ENCODE results near the gene VSTM4.

The VSTM4 gene

DNA sequence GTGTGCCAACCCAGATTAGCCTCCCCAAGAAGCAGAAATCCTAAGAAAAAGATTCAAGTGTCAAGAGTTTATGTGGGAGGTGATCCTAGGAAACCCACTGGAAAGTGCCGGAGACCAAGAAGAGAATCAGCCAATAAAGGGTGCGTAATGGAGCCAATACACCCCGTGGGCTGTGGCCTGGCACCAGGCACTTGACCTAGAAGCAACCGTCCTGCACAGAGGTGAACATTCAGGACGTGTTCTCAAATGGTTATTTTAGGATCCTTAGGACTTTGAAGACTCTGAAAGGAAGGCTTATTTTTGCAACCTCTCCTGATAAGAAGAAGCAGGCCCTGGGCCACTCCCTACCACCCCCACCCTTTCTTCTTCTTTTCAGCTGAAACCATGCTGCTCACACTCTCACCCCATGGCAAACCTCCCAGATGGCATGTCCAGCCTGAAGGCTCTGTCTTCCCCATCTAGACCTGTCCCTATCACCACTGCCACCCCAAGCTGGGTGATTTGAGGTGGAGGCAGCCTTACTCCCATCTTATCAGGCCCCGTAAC, 46.6 kb downstream of the VSTM4 start:
- no peak for ATAC-seq (ENCODE audit: low read depth)
- Histone ChIP-seq H3K27me3 (ENCODE audit: insufficient read depth, poor library complexity, severe bottlenecking) (no peaks in the 10 kb centered on the region), H3K4me1 (ENCODE audit: insufficient read depth, poor library complexity, severe bottlenecking) (no peaks in the 10 kb centered on the region), H3K27ac (ENCODE audit: poor library complexity, severe bottlenecking) (no peak overlapping the region), H3K4me3 (ENCODE audit: severe bottlenecking) (no peak overlapping the region), H3K36me3 (ENCODE audit: low read depth) (no peaks in the 10 kb centered on the region), H3K9me3 (ENCODE audit: severe bottlenecking) (no peaks in the 10 kb centered on the region)
- DNase-seq (ENCODE audit: low spot score) = no peak
- TF ChIP-seq, protein P1, sequence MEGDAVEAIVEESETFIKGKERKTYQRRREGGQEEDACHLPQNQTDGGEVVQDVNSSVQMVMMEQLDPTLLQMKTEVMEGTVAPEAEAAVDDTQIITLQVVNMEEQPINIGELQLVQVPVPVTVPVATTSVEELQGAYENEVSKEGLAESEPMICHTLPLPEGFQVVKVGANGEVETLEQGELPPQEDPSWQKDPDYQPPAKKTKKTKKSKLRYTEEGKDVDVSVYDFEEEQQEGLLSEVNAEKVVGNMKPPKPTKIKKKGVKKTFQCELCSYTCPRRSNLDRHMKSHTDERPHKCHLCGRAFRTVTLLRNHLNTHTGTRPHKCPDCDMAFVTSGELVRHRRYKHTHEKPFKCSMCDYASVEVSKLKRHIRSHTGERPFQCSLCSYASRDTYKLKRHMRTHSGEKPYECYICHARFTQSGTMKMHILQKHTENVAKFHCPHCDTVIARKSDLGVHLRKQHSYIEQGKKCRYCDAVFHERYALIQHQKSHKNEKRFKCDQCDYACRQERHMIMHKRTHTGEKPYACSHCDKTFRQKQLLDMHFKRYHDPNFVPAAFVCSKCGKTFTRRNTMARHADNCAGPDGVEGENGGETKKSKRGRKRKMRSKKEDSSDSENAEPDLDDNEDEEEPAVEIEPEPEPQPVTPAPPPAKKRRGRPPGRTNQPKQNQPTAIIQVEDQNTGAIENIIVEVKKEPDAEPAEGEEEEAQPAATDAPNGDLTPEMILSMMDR (IDR thresholded peaks at IDR 0.05; ENCODE audit: poor library complexity, severe bottlenecking) = no peak

DNA sequence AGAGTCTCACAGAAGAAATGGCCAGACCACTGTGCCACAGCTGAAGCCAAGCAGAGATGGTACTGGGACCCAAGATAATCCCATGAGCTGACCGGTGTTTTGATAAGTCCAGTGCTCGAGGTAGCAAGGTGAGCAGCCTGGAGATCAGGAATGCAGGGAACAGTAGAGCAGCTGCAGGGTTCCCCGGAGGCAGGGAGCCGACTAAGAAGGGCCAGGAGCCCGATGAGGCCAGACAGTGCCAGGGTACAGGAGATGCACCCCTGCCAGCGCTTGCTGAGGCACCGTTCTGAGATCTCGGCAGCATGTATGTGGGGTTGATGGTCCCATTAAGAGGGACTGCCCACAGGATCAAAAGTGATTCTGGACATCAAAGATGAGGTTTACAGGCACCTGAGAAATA, 47.1 kb downstream of the VSTM4 start:
- DNase-seq (ENCODE audit: low spot score) (no peak), ATAC-seq (ENCODE audit: low read depth) (no peak)
- H3K9me3 ChIP-seq (ENCODE audit: severe bottlenecking) = no peaks in the 10 kb centered on the region
- no peaks in the 10 kb centered on the region for H3K36me3 ChIP-seq (ENCODE audit: low read depth)
- no peaks in the 10 kb centered on the region for H3K4me1 ChIP-seq (ENCODE audit: insufficient read depth, poor library complexity, severe bottlenecking)
- H3K27ac ChIP-seq (ENCODE audit: poor library complexity, severe bottlenecking) = no peak overlapping the region
- TF ChIP-seq, protein P1 (IDR thresholded peaks at IDR 0.05; ENCODE audit: poor library complexity, severe bottlenecking) = no peak
- no peak overlapping the region for H3K4me3 ChIP-seq (ENCODE audit: severe bottlenecking)
- H3K27me3 ChIP-seq (ENCODE audit: insufficient read depth, poor library complexity, severe bottlenecking) = no peaks in the 10 kb centered on the region

DNA sequence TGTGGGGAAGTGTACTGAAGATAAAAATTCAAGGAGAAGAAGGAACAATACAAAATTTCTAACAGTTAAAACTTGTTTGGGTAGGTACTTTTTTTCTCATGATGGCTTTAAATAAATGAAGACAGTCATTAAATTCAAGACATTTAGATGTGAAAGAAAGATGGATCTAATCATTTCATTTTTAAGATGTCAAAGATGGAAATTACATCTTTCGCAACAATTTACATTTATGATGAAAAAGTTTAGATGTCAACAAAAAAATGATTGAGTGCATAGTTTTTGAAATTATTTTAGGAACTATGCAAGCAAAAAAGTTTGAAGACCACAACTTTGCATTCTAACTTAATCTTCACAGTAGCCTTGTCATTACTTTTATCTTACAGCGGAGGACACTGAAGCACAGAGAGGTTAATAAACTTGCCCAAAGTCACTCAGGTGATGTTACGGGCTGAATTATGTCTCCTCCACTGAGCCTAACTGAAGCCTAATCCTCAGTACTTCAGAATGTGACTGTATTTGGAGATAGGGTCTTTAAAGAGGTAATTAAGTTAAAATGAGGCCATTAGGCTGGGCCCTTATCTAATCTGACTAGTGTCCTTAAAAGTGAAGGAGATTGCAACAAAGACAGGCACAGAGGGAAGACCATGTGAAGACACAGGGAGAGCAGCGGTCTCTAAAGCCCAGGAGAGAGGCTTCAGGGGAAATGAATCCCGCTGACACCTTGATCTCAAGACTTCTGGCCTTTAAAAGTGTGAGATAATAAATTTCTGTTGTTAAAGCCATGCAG, 48.2 kb downstream of the VSTM4 start:
- ATAC-seq (ENCODE audit: low read depth) (no peak), DNase-seq (ENCODE audit: low spot score) (no peak)
- Histone ChIP-seq H3K27ac (ENCODE audit: poor library complexity, severe bottlenecking) (no peak overlapping the region), H3K27me3 (ENCODE audit: insufficient read depth, poor library complexity, severe bottlenecking) (no peaks in the 10 kb centered on the region), H3K36me3 (ENCODE audit: low read depth) (no peaks in the 10 kb centered on the region), H3K4me1 (ENCODE audit: insufficient read depth, poor library complexity, severe bottlenecking) (no peaks in the 10 kb centered on the region), H3K9me3 (ENCODE audit: severe bottlenecking) (no peaks in the 10 kb centered on the region), H3K4me3 (ENCODE audit: severe bottlenecking) (no peak overlapping the region)
- TF ChIP-seq, protein P1 (IDR thresholded peaks at IDR 0.05; ENCODE audit: poor library complexity, severe bottlenecking) = no peak

DNA sequence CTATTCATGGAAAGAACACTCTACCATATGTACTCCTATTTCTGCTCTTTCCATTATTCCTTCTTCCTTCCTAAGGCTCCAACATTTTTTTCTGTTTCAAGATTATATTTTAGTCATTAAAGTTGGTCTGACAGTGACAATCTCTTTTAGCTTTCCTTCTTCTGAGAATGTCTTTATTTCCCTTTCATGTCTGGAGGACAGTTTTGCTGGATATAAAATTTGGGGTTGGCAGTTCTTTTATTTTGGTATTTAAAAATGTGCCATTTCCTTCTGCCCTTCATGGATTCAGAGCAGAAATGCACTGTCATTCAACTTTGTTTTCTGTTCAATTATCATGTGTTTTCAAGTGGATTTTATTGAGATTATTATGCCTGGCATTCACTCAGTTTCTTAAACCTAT, 53.1 kb downstream of the VSTM4 start:
- ATAC-seq (ENCODE audit: low read depth) (no peak), DNase-seq (ENCODE audit: low spot score) (no peak)
- no peaks in the 10 kb centered on the region for H3K9me3 ChIP-seq (ENCODE audit: severe bottlenecking)
- H3K4me3 ChIP-seq (ENCODE audit: severe bottlenecking) = no peak overlapping the region
- H3K4me1 ChIP-seq (ENCODE audit: insufficient read depth, poor library complexity, severe bottlenecking) = no peaks in the 10 kb centered on the region
- H3K27me3 ChIP-seq (ENCODE audit: insufficient read depth, poor library complexity, severe bottlenecking) = no peaks in the 10 kb centered on the region
- TF ChIP-seq, protein P1 (IDR thresholded peaks at IDR 0.05; ENCODE audit: poor library complexity, severe bottlenecking) = no peak
- H3K27ac ChIP-seq (ENCODE audit: poor library complexity, severe bottlenecking) = no peak overlapping the region
- no peaks in the 10 kb centered on the region for H3K36me3 ChIP-seq (ENCODE audit: low read depth)

DNA sequence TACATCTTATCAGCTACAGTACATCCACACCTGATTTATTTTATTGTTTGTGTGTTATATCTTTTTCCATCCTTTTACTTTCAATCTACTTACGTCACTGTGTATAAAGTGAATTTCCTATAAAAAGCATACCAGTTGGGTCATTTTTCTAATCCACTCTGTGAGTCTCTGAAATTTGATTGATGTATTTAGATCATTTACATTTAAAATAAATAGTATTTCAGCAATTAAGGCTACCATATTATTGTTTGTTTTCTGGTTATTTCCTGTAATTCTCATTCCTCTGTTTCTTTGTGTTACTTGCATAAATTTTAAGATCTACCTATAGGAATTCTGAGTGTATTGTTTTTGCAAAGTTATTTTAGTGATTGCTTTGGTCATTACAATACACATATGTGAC, 53.7 kb downstream of the VSTM4 start:
- no peak for ATAC-seq (ENCODE audit: low read depth)
- DNase-seq (ENCODE audit: low spot score) = no peak
- TF ChIP-seq, protein P1 (IDR thresholded peaks at IDR 0.05; ENCODE audit: poor library complexity, severe bottlenecking) = no peak
- Histone ChIP-seq H3K27ac (ENCODE audit: poor library complexity, severe bottlenecking) (no peak overlapping the region), H3K36me3 (ENCODE audit: low read depth) (no peaks in the 10 kb centered on the region), H3K27me3 (ENCODE audit: insufficient read depth, poor library complexity, severe bottlenecking) (no peaks in the 10 kb centered on the region), H3K9me3 (ENCODE audit: severe bottlenecking) (no peaks in the 10 kb centered on the region), H3K4me1 (ENCODE audit: insufficient read depth, poor library complexity, severe bottlenecking) (no peaks in the 10 kb centered on the region), H3K4me3 (ENCODE audit: severe bottlenecking) (no peak overlapping the region)
